ENCODE measurements around the gene ATP1A4.

Gene ATP1A4

GRCh38 chr1:160148121-160148520 is 3.3 kb upstream of the ATP1A4 start:
- DNase-seq = peak; percentile 61

GRCh38 chr1:160149233-160149632 is 2.2 kb upstream of the ATP1A4 start:
- DNase-seq = no peak

GRCh38 chr1:160149716-160150115 is 1.7 kb upstream of the ATP1A4 start:
- DNase-seq = no peak

GRCh38 chr1:160154790-160155189 is 3.4 kb downstream of the ATP1A4 start:
- no peak for DNase-seq

DNA sequence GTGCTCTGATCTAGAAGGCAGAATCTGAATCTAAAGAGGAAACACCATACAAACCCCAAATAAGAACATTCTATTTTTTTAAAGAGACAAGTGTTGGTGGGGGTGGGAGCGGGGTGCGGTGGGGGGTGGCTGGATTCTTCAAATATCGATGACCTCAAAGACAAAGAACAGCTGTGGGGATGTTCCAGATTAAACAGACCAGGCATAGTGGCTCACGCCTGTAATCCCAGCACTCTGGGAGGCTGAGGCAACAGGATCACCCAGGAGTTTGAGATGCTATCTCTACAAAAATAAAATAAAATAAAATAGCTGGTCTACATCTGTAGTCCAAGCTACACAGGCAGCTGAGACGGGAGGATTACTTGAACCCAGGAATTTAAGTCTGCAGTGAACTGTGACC is 5.0 kb downstream of the ATP1A4 start:
- no peak for DNase-seq

- DNase-seq = no peak
These were observed 5.8 kb downstream of the ATP1A4 start for GRCh38 chr1:160157174-160157573.

GRCh38 chr1:160158031-160158430 is 6.6 kb downstream of the ATP1A4 start:
- no peak for DNase-seq

- no peak for DNase-seq
These were observed 7.1 kb downstream of the ATP1A4 start for GRCh38 chr1:160158534-160158933.

DNA sequence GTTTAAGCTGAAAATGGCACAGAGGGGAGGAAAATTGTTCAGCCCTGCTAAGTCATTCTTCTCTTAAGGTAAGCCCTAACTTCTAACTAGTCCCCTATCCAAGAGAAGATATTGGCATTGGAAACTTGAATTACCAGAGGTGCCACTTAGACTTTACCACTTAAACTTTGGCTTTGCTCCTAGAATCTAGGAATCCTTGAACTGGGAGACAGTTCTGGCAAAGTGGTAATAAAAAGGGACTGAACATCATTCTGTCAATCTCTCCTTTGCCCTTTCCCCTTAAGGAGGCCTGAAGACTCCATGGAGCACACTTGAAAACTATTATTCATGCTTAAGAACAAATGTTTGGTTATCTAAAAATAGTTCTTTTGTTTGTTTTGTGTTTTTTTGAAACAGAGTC is 8.4 kb downstream of the ATP1A4 start:
- no peak for DNase-seq

DNA sequence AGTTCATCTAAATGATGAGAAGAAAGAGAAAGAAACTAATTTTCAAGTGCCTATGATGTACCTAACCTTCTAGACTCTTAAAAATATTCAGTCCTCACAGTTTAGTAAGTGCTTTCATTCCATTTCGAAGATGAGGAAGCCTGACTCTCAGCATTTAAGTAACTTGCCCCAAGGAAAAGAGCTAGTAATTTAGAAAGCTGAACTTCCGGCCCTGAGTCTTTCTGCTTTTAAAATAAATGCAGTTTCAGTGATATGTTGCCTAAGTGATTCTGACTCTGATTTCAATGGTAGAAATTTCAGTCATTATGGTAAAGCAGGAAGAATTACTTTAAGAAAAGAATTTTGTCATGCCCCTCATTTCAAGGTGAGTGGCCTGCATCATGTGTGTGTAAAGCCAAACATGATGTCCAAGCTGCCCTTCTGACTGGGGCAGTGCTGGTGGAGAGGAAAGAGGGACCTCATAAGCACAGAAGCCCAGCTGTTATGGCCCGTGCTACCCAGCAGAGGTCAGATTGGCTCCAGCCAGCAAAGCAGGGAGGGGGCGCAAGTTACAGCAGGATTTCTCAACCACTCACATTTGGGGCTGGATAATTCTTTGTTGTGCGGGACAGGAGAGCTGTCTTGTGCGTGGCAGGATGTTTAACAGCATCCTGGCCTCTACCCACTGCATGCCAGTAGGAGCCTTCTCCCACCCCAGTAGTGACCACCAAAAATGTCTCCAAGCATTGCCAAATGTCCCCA is 10.7 kb downstream of the ATP1A4 start:
- peak; percentile 59 for DNase-seq

DNA sequence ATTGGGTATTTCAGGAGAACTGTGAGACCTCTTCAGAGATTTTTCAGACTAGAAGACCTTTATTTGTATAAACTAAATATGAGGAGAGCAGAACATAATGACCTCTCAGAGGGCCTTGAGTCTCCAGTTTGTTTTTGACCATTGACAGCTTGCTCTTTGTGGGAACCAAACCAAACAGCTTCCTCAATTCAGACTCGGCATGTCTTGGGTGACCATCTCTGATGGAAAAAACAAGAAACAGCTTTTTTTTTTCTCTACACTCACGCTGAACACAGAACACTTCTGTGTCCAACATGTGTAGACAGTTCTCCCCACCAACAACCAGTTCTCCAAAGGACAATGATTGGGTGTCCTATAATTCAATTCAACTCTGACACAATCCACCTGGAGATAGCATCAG is 11.5 kb downstream of the ATP1A4 start:
- DNase-seq = no peak

- DNase-seq = no peak
These were observed 12.2 kb downstream of the ATP1A4 start for GRCh38 chr1:160163615-160164014.

DNA sequence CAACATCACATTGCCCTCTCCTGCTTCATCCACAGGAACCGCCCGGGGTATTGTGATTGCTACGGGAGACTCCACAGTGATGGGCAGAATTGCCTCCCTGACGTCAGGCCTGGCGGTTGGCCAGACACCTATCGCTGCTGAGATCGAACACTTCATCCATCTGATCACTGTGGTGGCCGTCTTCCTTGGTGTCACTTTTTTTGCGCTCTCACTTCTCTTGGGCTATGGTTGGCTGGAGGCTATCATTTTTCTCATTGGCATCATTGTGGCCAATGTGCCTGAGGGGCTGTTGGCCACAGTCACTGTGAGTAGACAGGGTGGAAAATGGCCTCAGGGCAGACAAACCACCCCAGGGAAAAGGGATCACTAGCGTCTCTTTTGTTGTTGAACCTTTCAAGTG is 12.7 kb downstream of the ATP1A4 start:
- peak; percentile 54 for DNase-seq

DNA sequence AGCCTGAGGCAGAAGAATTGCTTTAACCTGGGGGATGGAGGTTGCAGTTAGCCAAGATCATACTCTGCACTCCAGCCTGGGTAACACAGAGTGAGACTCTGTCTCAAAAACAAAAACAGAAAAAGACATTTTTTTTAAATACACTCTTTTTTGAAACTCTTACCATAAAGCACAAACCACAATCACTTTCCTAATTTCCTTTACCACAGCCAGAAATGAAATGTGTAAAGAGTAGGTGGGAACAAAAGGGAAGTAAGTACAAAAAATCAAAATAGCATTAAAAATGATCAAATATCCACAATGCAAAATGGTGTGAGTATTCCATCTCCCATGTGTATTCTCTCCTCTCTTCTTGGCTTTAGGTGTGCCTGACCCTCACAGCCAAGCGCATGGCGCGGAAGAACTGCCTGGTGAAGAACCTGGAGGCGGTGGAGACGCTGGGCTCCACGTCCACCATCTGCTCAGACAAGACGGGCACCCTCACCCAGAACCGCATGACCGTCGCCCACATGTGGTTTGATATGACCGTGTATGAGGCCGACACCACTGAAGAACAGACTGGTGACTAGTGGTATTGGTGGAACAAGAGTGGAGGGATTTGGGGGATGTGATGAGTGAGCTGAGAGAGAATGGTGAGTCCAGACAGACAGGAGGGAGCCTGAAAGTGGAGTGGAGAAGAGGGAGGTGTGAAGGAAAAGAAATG is 14.9 kb downstream of the ATP1A4 start:
- DNase-seq = no peak

DNA sequence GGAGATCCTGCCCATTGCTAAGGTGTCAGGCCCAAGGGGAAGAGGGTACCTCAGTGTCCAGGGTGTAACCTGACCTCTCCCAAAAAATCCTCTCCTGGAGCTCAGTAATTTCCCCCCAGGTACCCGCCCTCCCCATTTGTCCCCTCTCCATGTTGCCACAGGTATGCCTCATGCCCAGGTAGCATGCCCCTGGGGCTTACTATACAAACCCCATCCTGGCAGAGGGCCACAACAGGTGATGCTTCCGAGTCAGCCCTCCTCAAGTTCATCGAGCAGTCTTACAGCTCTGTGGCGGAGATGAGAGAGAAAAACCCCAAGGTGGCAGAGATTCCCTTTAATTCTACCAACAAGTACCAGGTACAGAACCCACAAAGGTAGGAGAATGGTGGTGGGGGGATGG is 15.7 kb downstream of the ATP1A4 start:
- peak; percentile 89 for DNase-seq

- peak; percentile 56 for DNase-seq
These were observed 16.2 kb downstream of the ATP1A4 start for GRCh38 chr1:160167580-160167979.

DNA sequence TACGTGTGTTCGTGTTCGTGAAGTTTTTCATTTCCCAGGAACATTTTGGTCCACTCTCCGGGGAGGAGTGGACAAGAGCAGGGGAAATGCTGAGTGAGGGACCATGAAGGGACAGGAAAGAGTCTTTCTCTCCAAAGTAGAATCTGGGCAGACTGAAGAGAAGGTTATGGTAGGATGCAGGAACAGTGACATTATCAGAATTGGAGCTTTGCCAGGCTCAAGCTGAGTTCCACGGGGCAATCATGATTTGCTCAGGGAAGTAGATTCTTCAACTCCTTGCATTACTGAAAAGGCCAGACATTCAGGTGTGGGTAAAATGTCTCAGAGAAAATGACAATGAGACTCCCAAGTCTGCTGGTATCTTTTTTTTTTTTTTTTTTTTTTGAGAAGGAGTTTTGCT is 16.6 kb downstream of the ATP1A4 start:
- peak; percentile 80 for DNase-seq

DNA sequence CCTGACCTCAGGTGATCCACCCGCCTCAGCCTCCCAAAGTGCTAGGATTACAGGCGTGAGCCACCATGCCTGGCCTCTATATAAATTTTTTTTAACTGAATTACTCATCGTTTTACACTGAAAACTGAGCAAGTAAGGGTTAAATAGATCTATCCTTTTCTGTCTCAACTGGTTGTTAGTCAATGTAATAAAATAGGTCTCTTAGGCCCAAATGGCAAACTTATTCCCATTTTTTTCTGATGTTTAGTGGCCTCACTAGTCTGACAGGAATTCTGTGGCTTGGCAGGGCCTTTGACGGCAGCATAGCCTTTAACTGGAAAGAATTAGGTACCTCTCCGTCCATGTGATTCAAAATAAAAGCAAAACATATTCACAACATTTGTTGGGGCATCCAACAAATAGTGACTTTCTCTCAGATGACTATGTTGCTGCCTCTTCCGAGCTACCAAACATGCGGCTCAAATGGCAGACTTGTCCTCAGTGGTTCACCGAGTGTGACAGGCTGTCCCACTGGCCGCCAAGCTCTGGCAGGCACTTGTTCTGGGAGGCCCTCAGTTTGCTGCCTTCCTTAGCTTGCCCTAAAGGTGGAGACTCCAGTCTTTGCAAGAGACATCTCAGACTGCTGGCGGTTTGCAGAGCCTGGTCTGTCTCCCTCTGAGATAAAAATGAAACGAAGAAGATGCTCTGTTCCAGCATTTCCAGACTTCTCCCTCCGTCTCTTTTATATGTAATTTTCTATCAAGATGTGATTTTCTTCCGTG is 17.4 kb downstream of the ATP1A4 start:
- DNase-seq = peak; percentile 73

DNA sequence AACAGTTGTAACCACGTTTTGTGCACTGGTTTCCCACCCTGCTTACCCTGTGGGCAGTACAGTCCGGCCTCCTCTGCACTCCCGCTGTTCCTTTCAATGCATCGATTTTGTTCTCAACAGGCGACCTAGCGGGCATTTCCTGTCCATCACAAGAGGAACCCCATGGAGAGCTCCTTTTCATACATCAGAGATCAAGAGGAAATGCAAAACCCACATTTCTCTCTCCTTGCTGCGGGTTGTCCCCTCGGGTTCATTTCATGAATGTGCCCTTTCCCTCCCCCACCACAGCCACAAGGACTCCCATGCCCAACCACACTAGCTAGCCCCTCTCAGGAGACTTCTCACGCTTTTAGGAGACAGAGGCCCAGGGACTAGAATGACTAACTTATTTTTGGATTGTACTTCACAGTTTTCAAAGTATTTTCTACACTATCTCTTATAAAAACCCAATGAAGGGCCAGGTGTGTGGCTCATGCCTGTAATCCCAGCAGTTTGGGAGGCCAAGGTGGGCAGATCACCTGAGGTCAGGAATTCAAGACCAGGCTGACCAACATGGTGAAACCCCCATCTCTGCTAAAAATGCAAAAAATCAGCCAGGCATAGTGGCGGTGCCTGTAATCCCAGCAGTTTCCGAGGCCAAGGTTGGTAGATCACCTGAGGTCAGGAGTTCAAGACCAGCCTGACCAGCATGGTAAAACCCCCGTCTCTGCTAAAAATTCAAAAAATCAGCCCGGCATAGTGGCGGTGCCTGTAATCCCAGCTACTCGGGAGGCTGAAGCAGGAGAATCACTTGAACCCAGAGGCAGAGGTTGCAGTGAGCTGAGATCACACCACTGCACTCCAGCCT is 18.4 kb downstream of the ATP1A4 start:
- DNase-seq = peak; percentile 99

DNA sequence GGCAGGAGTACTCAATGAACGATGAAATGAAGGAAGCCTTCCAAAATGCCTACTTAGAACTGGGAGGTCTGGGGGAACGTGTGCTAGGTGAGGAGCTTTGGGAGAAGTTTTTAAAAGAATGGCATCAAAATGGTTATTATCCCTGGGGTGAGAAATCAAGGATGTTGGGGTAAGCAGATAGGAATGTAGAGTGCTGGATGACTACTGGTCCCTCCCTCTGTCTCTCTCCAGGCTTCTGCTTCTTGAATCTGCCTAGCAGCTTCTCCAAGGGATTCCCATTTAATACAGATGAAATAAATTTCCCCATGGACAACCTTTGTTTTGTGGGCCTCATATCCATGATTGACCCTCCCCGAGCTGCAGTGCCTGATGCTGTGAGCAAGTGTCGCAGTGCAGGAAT is 20.0 kb downstream of the ATP1A4 start:
- DNase-seq = no peak

GRCh38 chr1:160171980-160172379 is 20.6 kb downstream of the ATP1A4 start:
- no peak for DNase-seq

GRCh38 chr1:160177231-160177630 is 25.8 kb downstream of the ATP1A4 start:
- no peak for DNase-seq

DNA sequence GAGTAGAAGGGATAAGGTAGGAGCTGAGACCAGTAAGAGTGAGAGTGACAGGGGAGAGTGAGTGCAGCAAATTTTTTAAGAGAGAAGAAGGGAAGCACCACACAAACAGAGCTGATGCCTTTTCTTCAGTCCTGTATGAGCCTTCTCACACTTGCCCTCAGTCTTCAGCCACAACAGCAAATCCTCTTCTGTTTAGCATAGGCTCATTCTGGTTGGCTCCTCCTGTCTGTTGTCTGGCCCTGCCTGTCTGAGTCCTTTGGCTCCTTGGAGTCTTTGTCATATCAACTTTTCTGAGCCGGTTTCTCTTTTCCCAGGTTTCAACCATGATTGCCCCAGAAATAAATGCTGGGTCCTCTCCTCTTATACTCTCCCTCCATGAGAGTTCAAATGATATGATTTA is 26.3 kb downstream of the ATP1A4 start:
- DNase-seq = no peak

Data from NCI-H69 (cell line).